B cell (primary cell): Measurements from ENCODE around the gene GPATCH8.

Experiments
- EZH2 ChIP-seq: IDR thresholded peaks from 2 replicates; pipeline ENCODE4 v1.6.1; 2012; ENCODE audit warnings: borderline replicate concordance, low read depth, mild to moderate bottlenecking, moderate library complexity, low read length; ENCODE audit not compliant: insufficient read depth, poor library complexity, severe bottlenecking
- TF ChIP-seq, protein P1 (sequence below): fragments of 200-600 bp; IDR thresholded peaks from one replicate; pipeline ENCODE4 v1.8.0; 2022; ENCODE audit warnings: antibody characterized with exemption, mild to moderate bottlenecking

DNA sequence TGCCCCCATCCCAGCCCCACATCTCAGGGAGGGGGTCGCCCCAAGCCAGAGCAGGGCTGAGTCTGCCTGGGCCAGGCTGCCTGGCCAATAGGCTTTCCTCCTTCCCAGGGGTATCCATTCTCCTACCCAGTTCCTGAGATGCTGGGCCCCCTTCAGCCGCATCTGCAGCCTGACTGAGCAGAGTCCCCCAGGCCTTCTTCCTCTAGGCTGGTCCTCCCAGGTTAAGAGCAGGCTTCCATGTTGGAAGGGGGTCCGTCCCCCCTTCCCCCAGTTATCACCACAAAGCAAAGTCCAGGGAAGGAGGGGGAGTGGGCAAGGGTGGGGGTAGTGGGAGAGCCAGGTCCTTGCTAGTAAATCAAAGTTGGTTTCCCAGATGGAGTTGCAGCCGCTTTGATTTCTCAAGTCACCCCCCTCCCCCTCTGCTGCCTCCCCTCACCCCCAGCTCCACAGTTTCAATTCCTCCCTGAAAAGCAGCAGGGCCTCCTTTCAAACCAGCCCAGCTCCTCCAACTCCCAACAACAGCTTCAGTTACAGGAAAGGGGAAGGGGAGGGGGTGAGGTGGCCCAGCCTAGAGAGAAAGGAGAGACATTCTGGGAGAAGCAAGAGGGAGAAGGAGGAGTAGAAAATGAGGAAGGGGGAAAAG, 44.5 kb upstream of the GPATCH8 start:
- TF ChIP-seq, protein P1, sequence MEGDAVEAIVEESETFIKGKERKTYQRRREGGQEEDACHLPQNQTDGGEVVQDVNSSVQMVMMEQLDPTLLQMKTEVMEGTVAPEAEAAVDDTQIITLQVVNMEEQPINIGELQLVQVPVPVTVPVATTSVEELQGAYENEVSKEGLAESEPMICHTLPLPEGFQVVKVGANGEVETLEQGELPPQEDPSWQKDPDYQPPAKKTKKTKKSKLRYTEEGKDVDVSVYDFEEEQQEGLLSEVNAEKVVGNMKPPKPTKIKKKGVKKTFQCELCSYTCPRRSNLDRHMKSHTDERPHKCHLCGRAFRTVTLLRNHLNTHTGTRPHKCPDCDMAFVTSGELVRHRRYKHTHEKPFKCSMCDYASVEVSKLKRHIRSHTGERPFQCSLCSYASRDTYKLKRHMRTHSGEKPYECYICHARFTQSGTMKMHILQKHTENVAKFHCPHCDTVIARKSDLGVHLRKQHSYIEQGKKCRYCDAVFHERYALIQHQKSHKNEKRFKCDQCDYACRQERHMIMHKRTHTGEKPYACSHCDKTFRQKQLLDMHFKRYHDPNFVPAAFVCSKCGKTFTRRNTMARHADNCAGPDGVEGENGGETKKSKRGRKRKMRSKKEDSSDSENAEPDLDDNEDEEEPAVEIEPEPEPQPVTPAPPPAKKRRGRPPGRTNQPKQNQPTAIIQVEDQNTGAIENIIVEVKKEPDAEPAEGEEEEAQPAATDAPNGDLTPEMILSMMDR: no peak
- TF ChIP-seq EZH2: no peak
